ENCODE data around the gene ADCY3. TPM values are rescaled to one million over a fixed set of nuclear protein-coding genes. Genes with fewer than 3 reads are reported as not detected.

Gene ADCY3
- total and polyA plus RNA-seq, 9 of the 15 experiments (the other 6 are each of a cell fraction or from before 2014, with no cell fraction given) = 1.5 to 54.8 (median 26.3) TPM

DNA sequence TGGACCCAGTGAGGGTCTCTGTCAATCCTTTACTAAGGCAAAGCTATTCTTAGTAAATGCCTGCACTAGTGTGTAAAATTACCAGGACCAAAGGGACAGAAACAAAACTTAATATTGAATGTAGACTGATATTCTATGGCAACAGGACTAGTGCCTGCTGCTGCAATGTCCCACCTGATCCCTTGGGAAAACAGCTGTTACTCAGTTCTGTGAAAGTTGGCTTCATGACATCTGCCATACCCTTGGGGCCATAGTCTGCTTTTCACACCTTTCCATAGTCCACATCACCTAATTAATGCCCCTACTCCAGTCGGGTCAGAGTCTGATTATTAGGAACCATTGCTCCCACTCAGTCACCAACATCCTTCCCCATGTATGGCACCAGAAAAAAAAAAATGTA is 37.2 kb upstream of the ADCY3 start (continued):
- TF ChIP-seq HIVEP1 (CRISPR knock-in tag; IDR thresholded peaks at IDR 0.05) (no peak), ELF4 (CRISPR knock-in tag; IDR thresholded peaks at IDR 0.05) (no peak)

DNA sequence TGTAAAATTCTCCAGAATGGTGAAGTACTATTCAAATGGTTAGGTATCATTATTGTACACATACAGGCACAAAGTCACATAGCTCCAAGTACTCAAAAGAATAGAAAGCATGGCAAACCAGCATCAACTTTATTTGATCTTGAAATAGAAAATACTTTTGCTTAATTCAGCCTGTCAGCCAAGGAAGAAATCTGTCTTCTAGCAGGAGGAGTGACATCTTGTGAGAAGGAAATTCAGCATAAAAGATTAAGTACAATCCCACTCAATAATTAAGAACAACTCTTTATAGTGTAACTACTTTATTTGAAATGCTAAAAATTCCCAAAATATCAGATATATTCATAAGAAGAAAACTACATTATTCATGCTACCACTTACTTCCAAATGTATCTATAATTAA is 35.9 kb upstream of the ADCY3 start:
- no peak overlapping the region for H3K9ac ChIP-seq (ENCODE audit: insufficient read depth in 1 of 2, low read depth in 2 of 2, low read length in 2 of 2)
- peaks cover 50% of the 10 kb centered on the region for H3K36me3 ChIP-seq (ENCODE audit: control insufficient read depth, insufficient read depth, low read length)

More for the DNA sequence above, 35.9 kb upstream of the ADCY3 start:
- intact Hi-C loops (cut with micrococcal nuclease) (no loop called here), in situ Hi-C loops (cut with MboI) (no loop called here)
- FAIRE-seq (no peak), DNase-seq (ENCODE audit: extremely low read depth in 1 of 4, low spot score in 3 of 4) (no peak), ATAC-seq (no peak)
- no TSS peak for BruUV-seq (replicated peaks)
- no peaks in the 10 kb centered on the region for H3K9me3 ChIP-seq (replicated peaks; ENCODE audit: control insufficient read depth, insufficient read depth, low read depth, low read length)
- ChIA-PET CTCF (ENCODE audit: low intra/inter-chr PET ratio) (no interaction called here), POLR2A (interaction anchor here (3.2 kb wide), 1 partner anchor 11 kb away, joined by 18 read pairs; no protein-coding TSS in a partner anchor)
- H4K20me1 ChIP-seq (replicated peaks; ENCODE audit: control insufficient read depth, insufficient read depth, low read length) = no peaks in the 10 kb centered on the region
- no peak overlapping the region for H3K4me3 ChIP-seq
- TF ChIP-seq GATAD2B (IDR thresholded peaks at IDR 0.05; ENCODE audit: borderline replicate concordance) (no peak), RNF2 (IDR thresholded peaks at IDR 0.05) (no peak), FOXJ3 (CRISPR knock-in tag; IDR thresholded peaks at IDR 0.05) (no peak), EP400 (IDR thresholded peaks at IDR 0.05) (no peak), RAD21 (CRISPR knock-in tag; conservative IDR thresholded peaks at IDR 0.05 in 1 of 2, IDR thresholded peaks at IDR 0.05 in 1 of 2) (no peak), KLF6 (CRISPR knock-in tag; IDR thresholded peaks at IDR 0.05; ENCODE audit: borderline replicate concordance) (no peak), BDP1 (IDR thresholded peaks at IDR 0.05; ENCODE audit: insufficient read depth, insufficient read length) (no peak), RBM39 (optimal IDR thresholded peaks at IDR 0.05; ENCODE audit: low read depth, low read length) (no peak), SETDB1 (IDR thresholded peaks at IDR 0.05; ENCODE audit: low read length) (no peak)
- TF ChIP-seq, protein P1, sequence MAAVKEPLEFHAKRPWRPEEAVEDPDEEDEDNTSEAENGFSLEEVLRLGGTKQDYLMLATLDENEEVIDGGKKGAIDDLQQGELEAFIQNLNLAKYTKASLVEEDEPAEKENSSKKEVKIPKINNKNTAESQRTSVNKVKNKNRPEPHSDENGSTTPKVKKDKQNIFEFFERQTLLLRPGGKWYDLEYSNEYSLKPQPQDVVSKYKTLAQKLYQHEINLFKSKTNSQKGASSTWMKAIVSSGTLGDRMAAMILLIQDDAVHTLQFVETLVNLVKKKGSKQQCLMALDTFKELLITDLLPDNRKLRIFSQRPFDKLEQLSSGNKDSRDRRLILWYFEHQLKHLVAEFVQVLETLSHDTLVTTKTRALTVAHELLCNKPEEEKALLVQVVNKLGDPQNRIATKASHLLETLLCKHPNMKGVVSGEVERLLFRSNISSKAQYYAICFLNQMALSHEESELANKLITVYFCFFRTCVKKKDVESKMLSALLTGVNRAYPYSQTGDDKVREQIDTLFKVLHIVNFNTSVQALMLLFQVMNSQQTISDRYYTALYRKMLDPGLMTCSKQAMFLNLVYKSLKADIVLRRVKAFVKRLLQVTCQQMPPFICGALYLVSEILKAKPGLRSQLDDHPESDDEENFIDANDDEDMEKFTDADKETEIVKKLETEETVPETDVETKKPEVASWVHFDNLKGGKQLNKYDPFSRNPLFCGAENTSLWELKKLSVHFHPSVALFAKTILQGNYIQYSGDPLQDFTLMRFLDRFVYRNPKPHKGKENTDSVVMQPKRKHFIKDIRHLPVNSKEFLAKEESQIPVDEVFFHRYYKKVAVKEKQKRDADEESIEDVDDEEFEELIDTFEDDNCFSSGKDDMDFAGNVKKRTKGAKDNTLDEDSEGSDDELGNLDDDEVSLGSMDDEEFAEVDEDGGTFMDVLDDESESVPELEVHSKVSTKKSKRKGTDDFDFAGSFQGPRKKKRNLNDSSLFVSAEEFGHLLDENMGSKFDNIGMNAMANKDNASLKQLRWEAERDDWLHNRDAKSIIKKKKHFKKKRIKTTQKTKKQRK (IDR thresholded peaks at IDR 0.05; ENCODE audit: borderline replicate concordance, low read depth, low read length) = no peak
- TF ChIP-seq, protein P2, sequence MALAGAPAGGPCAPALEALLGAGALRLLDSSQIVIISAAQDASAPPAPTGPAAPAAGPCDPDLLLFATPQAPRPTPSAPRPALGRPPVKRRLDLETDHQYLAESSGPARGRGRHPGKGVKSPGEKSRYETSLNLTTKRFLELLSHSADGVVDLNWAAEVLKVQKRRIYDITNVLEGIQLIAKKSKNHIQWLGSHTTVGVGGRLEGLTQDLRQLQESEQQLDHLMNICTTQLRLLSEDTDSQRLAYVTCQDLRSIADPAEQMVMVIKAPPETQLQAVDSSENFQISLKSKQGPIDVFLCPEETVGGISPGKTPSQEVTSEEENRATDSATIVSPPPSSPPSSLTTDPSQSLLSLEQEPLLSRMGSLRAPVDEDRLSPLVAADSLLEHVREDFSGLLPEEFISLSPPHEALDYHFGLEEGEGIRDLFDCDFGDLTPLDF (CRISPR knock-in tag; IDR thresholded peaks at IDR 0.05) = no peak
- H3K4me1 ChIP-seq (replicated peaks in 1 of 2; ENCODE audit: control insufficient read depth in 2 of 2, insufficient read depth in 2 of 2, low read length in 2 of 2) = no peaks in the 10 kb centered on the region
- no peaks in the 10 kb centered on the region for H3K9me1 ChIP-seq (ENCODE audit: control insufficient read depth, insufficient read depth, low read length)
- H3K27me3 ChIP-seq (ENCODE audit: control insufficient read depth in 2 of 2, insufficient read depth in 2 of 2, low read length in 2 of 2) = no peaks in the 10 kb centered on the region
- H2AFZ ChIP-seq (ENCODE audit: low read depth, low read length) = no peak overlapping the region
- H3K27ac ChIP-seq (ENCODE audit: extremely low read depth, low read depth, low read length) = no peak overlapping the region
- H3K4me2 ChIP-seq (ENCODE audit: insufficient read depth, low read length) = no peak overlapping the region
- H3K79me2 ChIP-seq (ENCODE audit: control insufficient read depth, insufficient read depth, low read length) = no peaks in the 10 kb centered on the region
